PC-3 (cell line): Measurements from ENCODE around the gene VSTM2B.

Experiments used
- CTCF ChIP-seq: fragments of 300-600 bp; sonication (generic); conservative IDR thresholded peaks from 2 replicates; pipeline ENCODE4 v1.5.1; 2017; ENCODE audit warnings: antibody characterized with exemption, low read depth, mild to moderate bottlenecking, low read length
- EZH2 ChIP-seq: fragments of 300-600 bp; sonication (generic); IDR thresholded peaks from one replicate; pipeline ENCODE4 v1.6.1; 2017; ENCODE audit warnings: antibody characterized with exemption, mild to moderate bottlenecking, low read length; ENCODE audit not compliant: unreplicated experiment
- EZH2phosphoT487 ChIP-seq: fragments of 300-600 bp; sonication (generic); IDR thresholded peaks from 2 replicates; pipeline ENCODE4 v1.6.1; 2018; ENCODE audit warnings: mild to moderate bottlenecking, antibody characterized with exemption, low read length, borderline replicate concordance

GRCh38 chr19:29514525-29515232, 11.1 kb upstream of the VSTM2B start:
- TF ChIP-seq CTCF, result no peak
- TF ChIP-seq EZH2, result no peak
- no peak for TF ChIP-seq EZH2phosphoT487
